Stomach (tissue), 9 donors: ENCODE data around the gene MASTL. TPM values are rescaled to one million over a fixed set of nuclear protein-coding genes. Genes with fewer than 3 reads are reported as not detected.

ENCODE experiments used
- DNase-seq, 2 donors: peaks; one replicate each; pipeline versions ENCODE4 v3.0.0 to v3.0.0-alpha.2; 2013 to 2019
- H3K27ac ChIP-seq, 5 donors: fragments of 200-600 bp in 4 of 5; sonication (generic) in 4 of 5; one replicate each; pipeline ENCODE4 v1.5.1; 2013 to 2019; ENCODE audit warnings: mild to moderate bottlenecking in 1 of 5, moderate library complexity in 1 of 5
- H3K27me3 ChIP-seq, 3 donors: fragments of 200-600 bp; sonication (generic); one replicate each; pipeline ENCODE4 v1.5.1; 2017 to 2019; ENCODE audit warnings: mixed run types in 1 of 3
- H3K36me3 ChIP-seq, 4 donors: fragments of 200-600 bp; sonication (generic); 1 replicate in 3 of 4; 2 replicates in 1 of 4; pipeline ENCODE4 v1.5.1; 2016 to 2019
- H3K4me1 ChIP-seq, 4 donors: fragments of 200-600 bp; sonication (generic); one replicate each; pipeline ENCODE4 v1.5.1; 2016 to 2019
- H3K4me3 ChIP-seq, 4 donors: fragments of 200-600 bp; sonication (generic) in 3 of 4; one replicate each; pipeline ENCODE4 v1.5.1; 2016 to 2019; ENCODE audit warnings: mild to moderate bottlenecking in 1 of 4
- H3K9me3 ChIP-seq, 4 donors: fragments of 200-600 bp; sonication (generic); one replicate each; pipeline ENCODE4 v1.5.1; 2016 to 2019
- EP300 ChIP-seq: sonication (generic); formaldehyde crosslinking; IDR thresholded peaks from one replicate; pipeline ENCODE4 v1.6.1; 2017; ENCODE audit warnings: antibody characterized with exemption
- POLR2A ChIP-seq, 4 donors: fragments of 450-650 bp; IDR thresholded peaks; one replicate each; pipeline ENCODE4 v1.6.1; 2016; ENCODE audit warnings: antibody characterized with exemption in 4 of 4, control low read depth in 2 of 4, mild to moderate bottlenecking in 1 of 4, moderate library complexity in 1 of 4
- POLR2AphosphoS5 ChIP-seq, 3 donors: sonication (generic); formaldehyde crosslinking; IDR thresholded peaks; one replicate each; pipeline ENCODE4 v1.6.1; 2016; ENCODE audit warnings: antibody characterized with exemption in 3 of 3
- WGBS, 5 donors: extraction: QIAGEN DNeasy Blood & Tissue Kit in 3 of 5; methylation state at CpG; one replicate each; pipeline versions ENCODE4 v1.1.5 to v1.1.7; 2013 to 2018; 5-methylcytosine and 5-hydroxymethylcytosine counted together
- intact Hi-C: fragments of 100-400 bp; cut with DNase I; formaldehyde crosslinking; loops from one replicate; pipeline ENCODE4 v1.15.1; 2023; ENCODE audit warnings: low total_unique reads
- polyA plus RNA-seq, 3 donors: library from polyadenylated mRNA; stranded (reverse); fragments of 200-250 nt; gene quantifications; one replicate each; pipeline ENCODE4 v1.2.3, GENCODE V29; 2013
- small RNA-seq, 4 donors: library from RNA; depleted of rRNA; stranded (forward); fragments of <200 nt; gene quantifications; one replicate each; pipeline ENCODE3, GENCODE V24; 2016
- total RNA-seq, 5 donors: library from RNA; depleted of rRNA; stranded (reverse); fragments of >200 nt; gene quantifications; one replicate each; pipeline versions ENCODE4 v1.1.0 to v1.2.3, GENCODE V29; 2014 to 2016
- TF ChIP-seq, protein P1 (sequence below), 7 experiments: fragments of 450-650 bp in 4 of 7; fragments of 200-600 bp in 3 of 7; sonication (generic) in 3 of 7; IDR thresholded peaks; one replicate each; pipeline ENCODE4 v1.5.1; 2016 to 2019; ENCODE audit warnings: antibody characterized with exemption in 7 of 7, control low read depth in 2 of 7, mild to moderate bottlenecking in 1 of 7
- donor health status: healthy with polysubstance abuse.
- donor health status: Bipolar disorder and iron deficiency.
- donor health status: healthy.

The MASTL gene
- total and polyA plus RNA-seq, 8 donors: 2.9 to 16.7 (median 5.4) TPM

- H3K9me3 ChIP-seq: no peaks in the 10 kb centered on the region
- H3K36me3 ChIP-seq: peaks cover 3 to 36% (median 29%) of the 10 kb centered on the region in 4 donors
- 65 to 83% (median 75%) methylated on average over 1 of the region's 1 CpG for WGBS, 5 donors
- peaks cover 20 to 57% (median 43%) of the 10 kb centered on the region in 4 donors for H3K4me1 ChIP-seq
- intact Hi-C loops: no loop called here
- H3K27ac ChIP-seq: no peak overlapping the region
- no peaks in the 10 kb centered on the region for H3K27me3 ChIP-seq
- TF ChIP-seq, protein P1, sequence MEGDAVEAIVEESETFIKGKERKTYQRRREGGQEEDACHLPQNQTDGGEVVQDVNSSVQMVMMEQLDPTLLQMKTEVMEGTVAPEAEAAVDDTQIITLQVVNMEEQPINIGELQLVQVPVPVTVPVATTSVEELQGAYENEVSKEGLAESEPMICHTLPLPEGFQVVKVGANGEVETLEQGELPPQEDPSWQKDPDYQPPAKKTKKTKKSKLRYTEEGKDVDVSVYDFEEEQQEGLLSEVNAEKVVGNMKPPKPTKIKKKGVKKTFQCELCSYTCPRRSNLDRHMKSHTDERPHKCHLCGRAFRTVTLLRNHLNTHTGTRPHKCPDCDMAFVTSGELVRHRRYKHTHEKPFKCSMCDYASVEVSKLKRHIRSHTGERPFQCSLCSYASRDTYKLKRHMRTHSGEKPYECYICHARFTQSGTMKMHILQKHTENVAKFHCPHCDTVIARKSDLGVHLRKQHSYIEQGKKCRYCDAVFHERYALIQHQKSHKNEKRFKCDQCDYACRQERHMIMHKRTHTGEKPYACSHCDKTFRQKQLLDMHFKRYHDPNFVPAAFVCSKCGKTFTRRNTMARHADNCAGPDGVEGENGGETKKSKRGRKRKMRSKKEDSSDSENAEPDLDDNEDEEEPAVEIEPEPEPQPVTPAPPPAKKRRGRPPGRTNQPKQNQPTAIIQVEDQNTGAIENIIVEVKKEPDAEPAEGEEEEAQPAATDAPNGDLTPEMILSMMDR (IDR thresholded peaks at IDR 0.05): no peak
- no peak for TF ChIP-seq POLR2AphosphoS5 (IDR thresholded peaks at IDR 0.05)
- TF ChIP-seq POLR2A (IDR thresholded peaks at IDR 0.05): no peak
- no peak for TF ChIP-seq EP300
- no peak for DNase-seq
- H3K4me3 ChIP-seq: no peak overlapping the region
These were observed 80.6 kb downstream of the MASTL start for GRCh38 chr10:27235706-27236105.

Small RNA genes lying within 50 kb of the gene (small RNA-seq; reads per million reads assigned to genes)
- gene RNU2-24P: 0 reads per million in 4 donors
- 0 reads per million in 4 donors for gene RNU7-12P

Other genes starting within 250 kb of the MASTL start
- 10 to 100 TPM in 4 of 5 donors, 1 to 10 TPM in 1; 3.8 to 46.1 (median 15.6) TPM for gene ANKRD26, start 54.9 kb upstream of the MASTL start, total RNA-seq
- 1 to 10 TPM; 1.2 to 1.7 (median 1.6) TPM for gene ANKRD26, start 54.9 kb upstream of the MASTL start, polyA plus RNA-seq
- gene YME1L1, start 968 bp upstream of the MASTL start, total RNA-seq: 100 to 1,000 TPM in 2 of 5 donors, 10 to 100 TPM in 3; 20.9 to 129 (median 40.3) TPM
- gene YME1L1, start 968 bp upstream of the MASTL start, polyA plus RNA-seq: 10 to 100 TPM; 22.1 to 41.7 (median 28.5) TPM
- gene ACBD5, start 85.4 kb downstream of the MASTL start, total RNA-seq: 10 to 100 TPM in 4 of 5 donors, 1 to 10 TPM in 1; 6.7 to 45.2 (median 14.5) TPM
- gene ACBD5, start 85.4 kb downstream of the MASTL start, polyA plus RNA-seq: 10 to 100 TPM in 2 of 3 donors, 1 to 10 TPM in 1; 6.2 to 19.1 (median 13.0) TPM